ENCODE results near the gene HSPA4.

Gene HSPA4

DNA sequence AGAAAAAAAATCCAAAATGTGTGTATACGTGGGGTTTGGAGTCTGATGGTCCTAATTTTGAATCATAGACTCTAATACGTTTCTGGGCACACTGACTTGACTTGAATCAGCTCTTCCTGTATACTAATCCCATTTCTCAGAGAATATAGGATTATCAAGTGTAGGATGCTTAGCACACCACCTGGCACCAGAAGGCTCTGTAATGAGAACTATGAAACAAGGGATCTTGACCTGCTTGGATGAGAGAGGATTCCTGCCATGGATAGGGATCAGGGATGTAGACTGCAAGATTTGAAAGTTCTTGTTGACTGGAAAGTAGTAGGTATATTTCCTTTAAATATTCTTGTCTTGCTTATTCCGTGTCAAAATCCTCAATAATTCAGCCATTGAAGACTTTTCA is 7.8 kb downstream of the HSPA4 start:
- no peak for TF ChIP-seq EP300 (IDR thresholded peaks at IDR 0.05; ENCODE audit: borderline replicate concordance)
- TF ChIP-seq TAF1 (IDR thresholded peaks at IDR 0.05; ENCODE audit: low read depth), result no peak
- TF ChIP-seq YY1 (IDR thresholded peaks at IDR 0.05; ENCODE audit: low read depth), result no peak
- TF ChIP-seq TCF12 (IDR thresholded peaks at IDR 0.05; ENCODE audit: low read depth), result no peak
- TF ChIP-seq NFIC (IDR thresholded peaks at IDR 0.05), result no peak
- TF ChIP-seq ZBTB7A (IDR thresholded peaks at IDR 0.05; ENCODE audit: low read depth), result no peak
- TF ChIP-seq, protein P1, sequence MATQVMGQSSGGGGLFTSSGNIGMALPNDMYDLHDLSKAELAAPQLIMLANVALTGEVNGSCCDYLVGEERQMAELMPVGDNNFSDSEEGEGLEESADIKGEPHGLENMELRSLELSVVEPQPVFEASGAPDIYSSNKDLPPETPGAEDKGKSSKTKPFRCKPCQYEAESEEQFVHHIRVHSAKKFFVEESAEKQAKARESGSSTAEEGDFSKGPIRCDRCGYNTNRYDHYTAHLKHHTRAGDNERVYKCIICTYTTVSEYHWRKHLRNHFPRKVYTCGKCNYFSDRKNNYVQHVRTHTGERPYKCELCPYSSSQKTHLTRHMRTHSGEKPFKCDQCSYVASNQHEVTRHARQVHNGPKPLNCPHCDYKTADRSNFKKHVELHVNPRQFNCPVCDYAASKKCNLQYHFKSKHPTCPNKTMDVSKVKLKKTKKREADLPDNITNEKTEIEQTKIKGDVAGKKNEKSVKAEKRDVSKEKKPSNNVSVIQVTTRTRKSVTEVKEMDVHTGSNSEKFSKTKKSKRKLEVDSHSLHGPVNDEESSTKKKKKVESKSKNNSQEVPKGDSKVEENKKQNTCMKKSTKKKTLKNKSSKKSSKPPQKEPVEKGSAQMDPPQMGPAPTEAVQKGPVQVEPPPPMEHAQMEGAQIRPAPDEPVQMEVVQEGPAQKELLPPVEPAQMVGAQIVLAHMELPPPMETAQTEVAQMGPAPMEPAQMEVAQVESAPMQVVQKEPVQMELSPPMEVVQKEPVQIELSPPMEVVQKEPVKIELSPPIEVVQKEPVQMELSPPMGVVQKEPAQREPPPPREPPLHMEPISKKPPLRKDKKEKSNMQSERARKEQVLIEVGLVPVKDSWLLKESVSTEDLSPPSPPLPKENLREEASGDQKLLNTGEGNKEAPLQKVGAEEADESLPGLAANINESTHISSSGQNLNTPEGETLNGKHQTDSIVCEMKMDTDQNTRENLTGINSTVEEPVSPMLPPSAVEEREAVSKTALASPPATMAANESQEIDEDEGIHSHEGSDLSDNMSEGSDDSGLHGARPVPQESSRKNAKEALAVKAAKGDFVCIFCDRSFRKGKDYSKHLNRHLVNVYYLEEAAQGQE (IDR thresholded peaks at IDR 0.05; ENCODE audit: low read depth), result no peak
- TF ChIP-seq, protein P2, sequence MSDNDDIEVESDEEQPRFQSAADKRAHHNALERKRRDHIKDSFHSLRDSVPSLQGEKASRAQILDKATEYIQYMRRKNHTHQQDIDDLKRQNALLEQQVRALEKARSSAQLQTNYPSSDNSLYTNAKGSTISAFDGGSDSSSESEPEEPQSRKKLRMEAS (IDR thresholded peaks at IDR 0.05), result no peak
- TF ChIP-seq, protein P3, sequence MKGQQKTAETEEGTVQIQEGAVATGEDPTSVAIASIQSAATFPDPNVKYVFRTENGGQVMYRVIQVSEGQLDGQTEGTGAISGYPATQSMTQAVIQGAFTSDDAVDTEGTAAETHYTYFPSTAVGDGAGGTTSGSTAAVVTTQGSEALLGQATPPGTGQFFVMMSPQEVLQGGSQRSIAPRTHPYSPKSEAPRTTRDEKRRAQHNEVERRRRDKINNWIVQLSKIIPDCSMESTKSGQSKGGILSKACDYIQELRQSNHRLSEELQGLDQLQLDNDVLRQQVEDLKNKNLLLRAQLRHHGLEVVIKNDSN (IDR thresholded peaks at IDR 0.05), result no peak
- TF ChIP-seq CEBPB (IDR thresholded peaks at IDR 0.05), result no peak
- TF ChIP-seq TEAD4 (IDR thresholded peaks at IDR 0.05), result no peak
- TF ChIP-seq RAD21 (IDR thresholded peaks at IDR 0.05; ENCODE audit: low read depth), result no peak
- TF ChIP-seq FOXM1 (IDR thresholded peaks at IDR 0.05; ENCODE audit: borderline replicate concordance, low read depth), result no peak
- no peak for TF ChIP-seq CREB1 (IDR thresholded peaks at IDR 0.05; ENCODE audit: low read depth)
- TF ChIP-seq EGR1 (IDR thresholded peaks at IDR 0.05), result no peak

DNA sequence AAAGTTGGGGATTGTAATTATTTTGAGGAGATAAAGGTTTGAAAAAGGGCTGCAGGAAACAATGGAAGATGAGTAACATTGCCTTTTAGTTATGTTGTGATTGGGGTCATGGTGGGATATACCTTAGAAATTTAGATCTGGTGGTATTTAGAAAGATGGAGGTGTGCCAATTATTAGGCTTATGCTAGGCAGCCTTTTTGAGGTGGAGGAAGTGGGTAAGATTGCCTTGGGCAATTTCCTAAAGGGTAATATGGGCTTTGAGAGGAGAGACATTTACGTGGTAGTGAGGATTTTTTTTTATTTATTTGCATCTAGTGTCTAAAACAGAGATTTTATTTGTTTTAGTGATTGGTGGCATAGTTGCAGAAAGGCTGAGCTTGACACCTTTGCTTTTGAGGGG is 10.5 kb downstream of the HSPA4 start:
- TF ChIP-seq TAF1 (IDR thresholded peaks at IDR 0.05; ENCODE audit: low read depth), result no peak
- no peak for TF ChIP-seq CEBPB (IDR thresholded peaks at IDR 0.05)
- TF ChIP-seq EP300 (IDR thresholded peaks at IDR 0.05; ENCODE audit: borderline replicate concordance), result no peak
- TF ChIP-seq, protein P3 (IDR thresholded peaks at IDR 0.05), result no peak
- no peak for TF ChIP-seq YY1 (IDR thresholded peaks at IDR 0.05; ENCODE audit: low read depth)
- TF ChIP-seq, protein P2 (IDR thresholded peaks at IDR 0.05), result no peak
- no peak for TF ChIP-seq NFIC (IDR thresholded peaks at IDR 0.05)
- TF ChIP-seq TCF12 (IDR thresholded peaks at IDR 0.05; ENCODE audit: low read depth), result no peak
- TF ChIP-seq ZBTB7A (IDR thresholded peaks at IDR 0.05; ENCODE audit: low read depth), result no peak
- no peak for TF ChIP-seq TEAD4 (IDR thresholded peaks at IDR 0.05)
- TF ChIP-seq, protein P1 (IDR thresholded peaks at IDR 0.05; ENCODE audit: low read depth), result no peak
- TF ChIP-seq CREB1 (IDR thresholded peaks at IDR 0.05; ENCODE audit: low read depth), result no peak
- TF ChIP-seq RAD21 (IDR thresholded peaks at IDR 0.05; ENCODE audit: low read depth), result no peak
- TF ChIP-seq FOXM1 (IDR thresholded peaks at IDR 0.05; ENCODE audit: borderline replicate concordance, low read depth), result no peak
- TF ChIP-seq EGR1 (IDR thresholded peaks at IDR 0.05), result no peak

DNA sequence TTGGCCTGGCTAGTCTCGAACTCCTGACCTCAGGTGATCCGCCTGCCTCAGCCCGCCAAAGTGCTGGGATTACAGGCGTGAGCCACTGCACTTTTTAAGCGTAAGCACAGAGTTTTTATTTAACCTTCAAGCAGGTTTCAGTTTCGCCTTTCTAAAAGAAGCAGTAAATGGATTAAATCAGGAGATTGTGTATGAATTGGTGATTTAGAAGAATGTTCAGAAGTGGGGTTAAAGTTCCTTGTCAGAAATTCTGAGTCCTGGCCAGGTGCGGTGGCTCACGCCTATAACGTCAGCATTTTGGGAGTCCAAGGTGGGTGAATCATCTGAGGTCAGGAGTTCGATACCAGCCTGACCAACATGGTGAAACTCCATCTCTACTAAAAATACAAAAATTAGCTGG is 12.2 kb downstream of the HSPA4 start:
- TF ChIP-seq, protein P1 (IDR thresholded peaks at IDR 0.05; ENCODE audit: low read depth), result no peak
- no peak for TF ChIP-seq RAD21 (IDR thresholded peaks at IDR 0.05; ENCODE audit: low read depth)

DNA sequence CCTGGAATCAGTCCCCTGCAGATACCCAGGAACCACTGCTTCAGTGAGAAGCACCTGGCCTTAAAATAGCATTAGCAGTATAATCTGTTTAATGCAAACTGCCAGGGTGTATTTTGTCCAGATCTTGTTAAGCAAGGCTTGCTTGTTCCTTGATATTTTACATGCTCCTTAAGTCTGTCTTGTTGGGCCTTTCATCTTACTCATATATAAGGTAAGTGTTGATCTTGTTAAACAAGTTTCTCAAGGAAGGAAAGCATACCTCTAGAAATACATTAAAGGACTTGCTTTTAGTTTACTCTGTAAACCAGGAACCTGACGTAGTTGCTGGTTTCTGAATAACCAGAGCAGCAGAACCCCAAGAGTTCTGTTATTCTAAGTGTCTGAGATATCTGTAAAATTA is 13.7 kb downstream of the HSPA4 start:
- TF ChIP-seq ZBTB7A (IDR thresholded peaks at IDR 0.05; ENCODE audit: low read depth), result no peak
- TF ChIP-seq, protein P1 (IDR thresholded peaks at IDR 0.05; ENCODE audit: low read depth), result no peak
- TF ChIP-seq, protein P2 (IDR thresholded peaks at IDR 0.05), result no peak
- no peak for TF ChIP-seq CREB1 (IDR thresholded peaks at IDR 0.05; ENCODE audit: low read depth)
- no peak for TF ChIP-seq RAD21 (IDR thresholded peaks at IDR 0.05; ENCODE audit: low read depth)
- no peak for TF ChIP-seq NFIC (IDR thresholded peaks at IDR 0.05)
